ENCODE measurements around the gene TCOF1.

The TCOF1 gene

DNA sequence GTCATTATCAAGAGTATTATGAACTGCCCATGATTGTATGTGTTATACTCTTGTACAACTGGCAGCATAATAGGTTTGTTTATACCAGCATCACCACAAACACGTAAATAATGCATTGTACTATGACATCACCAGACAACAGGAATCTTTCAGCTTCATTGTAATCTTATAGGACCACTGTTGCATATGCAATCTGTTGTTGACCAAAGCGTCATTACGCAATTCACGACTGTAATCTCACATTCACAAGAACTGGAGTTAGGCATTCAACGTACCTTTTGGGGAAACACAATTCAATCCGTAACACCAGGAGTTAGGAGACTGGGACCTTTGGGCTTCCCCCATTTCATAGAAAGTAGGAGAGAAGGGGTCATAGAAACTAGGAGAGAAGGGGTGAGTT lies 34.4 kb upstream of the TCOF1 start:
- DNase-seq: no peak

DNA sequence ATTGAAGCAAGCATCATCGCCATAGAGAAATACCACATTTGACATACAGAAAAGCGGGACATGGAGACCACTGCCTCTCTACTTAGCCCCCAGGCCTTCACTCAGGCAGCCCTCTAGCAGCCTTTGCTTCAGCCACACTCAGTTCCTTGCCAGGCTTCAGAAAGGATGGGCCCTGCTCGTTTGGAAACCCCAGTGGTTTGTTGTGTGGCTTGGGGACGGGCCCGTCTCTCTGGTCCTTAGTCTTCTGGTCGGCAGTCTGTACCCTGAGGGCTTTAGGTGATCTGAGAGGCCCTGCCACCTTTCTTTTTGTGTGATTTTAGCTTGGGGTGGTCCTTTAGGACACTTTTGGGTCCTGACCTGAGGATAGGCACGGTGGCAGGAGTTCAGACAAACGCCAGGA lies 33.7 kb upstream of the TCOF1 start:
- no peak for DNase-seq

DNA sequence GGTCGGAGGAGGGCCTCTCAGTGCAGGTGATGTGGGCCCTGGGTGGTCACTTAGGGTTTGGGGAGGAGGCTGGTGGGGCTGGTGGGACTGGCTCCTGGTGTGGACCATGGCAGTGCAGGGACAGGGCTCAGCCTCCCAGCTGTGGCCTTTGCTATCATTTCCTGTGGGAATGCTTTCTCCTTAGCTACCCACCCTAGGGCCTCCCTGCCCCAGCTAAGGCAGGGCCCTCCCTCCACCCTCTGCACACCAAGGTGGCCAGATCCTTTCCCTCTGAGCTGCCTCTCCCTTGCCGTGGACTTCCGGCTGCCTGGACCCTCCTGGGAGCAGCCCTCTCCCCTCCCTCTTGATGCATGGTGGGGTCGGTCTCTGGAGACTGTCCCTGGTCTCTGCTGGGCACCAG lies 32.1 kb upstream of the TCOF1 start:
- DNase-seq: no peak

DNA sequence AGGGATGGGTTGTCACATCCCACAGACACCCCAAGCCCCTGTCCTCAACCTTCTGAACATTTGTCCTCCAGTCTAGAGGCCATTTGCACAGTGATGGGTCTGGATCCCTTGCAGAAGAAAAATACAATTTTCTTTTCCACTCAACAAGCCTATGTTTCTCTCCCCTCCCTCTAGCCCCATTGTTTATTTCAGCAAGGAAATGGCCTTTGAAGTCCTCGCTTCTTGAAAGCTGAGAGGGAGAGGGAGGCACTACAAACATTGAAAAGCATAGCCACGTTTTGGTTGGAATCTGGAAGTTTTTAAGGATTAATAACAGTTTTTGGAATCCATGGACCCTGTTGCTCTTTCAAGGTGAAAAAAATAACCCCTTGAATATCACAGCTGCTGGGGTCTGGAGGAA lies 30.8 kb upstream of the TCOF1 start:
- no peak for DNase-seq

DNA sequence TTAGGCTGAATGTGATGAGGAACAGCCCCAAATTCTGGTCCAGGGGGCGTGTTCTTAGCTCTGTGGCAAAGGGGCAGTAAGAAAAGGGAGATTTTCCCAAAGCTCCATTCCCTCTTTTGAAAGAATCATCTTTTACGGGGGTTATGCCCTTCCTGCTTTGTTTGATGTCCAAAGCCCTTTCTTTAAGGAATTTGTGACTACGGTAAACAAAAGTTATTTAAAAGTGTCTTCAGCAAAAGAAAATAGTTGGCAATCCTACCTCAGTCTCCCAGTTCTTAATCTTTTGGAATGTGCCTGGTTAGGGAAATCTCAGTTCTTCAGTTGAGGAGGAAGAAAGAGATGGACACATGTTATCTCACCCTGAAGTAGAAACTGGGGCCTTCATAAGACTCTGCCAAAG lies 30.4 kb upstream of the TCOF1 start:
- DNase-seq: no peak

DNA sequence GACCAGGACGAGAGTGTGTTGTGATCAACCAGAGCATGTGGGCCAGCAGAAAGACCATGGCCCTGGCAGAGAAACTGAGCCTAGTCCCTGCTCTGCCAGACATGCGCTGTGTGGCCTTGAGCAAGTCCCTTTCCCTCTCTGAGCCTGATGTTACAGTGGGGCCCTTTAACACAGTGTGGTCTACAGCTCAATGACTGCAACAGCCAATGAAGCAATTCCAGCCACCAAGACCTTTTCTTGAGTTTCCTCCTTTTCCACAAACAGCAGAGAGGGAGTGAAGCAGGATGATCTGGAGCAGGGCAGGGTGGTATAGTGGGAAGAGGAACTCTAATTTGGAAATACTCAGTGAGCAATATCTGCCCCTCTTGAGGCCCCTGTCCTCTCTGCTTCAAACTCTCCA lies 29.0 kb upstream of the TCOF1 start:
- DNase-seq: no peak

DNA sequence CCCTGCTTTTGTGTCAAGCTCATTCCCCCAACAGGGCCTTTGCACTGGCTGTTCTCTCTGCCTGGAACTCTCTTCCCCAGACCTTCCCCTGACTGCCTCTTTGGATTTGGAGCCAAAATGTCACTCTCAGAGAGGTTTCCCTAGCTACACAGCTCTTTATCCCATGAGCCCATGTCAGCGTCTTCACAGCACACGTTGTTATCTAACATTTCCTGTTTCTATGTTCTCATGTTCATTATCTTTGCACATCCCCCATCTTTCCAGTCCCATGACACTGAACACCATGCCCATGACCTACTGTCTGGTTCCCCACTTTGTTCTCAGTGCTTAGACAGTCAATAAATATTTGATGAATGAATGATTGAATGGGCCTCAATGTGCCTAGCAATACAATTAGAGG lies 28.5 kb upstream of the TCOF1 start:
- DNase-seq: no peak

DNA sequence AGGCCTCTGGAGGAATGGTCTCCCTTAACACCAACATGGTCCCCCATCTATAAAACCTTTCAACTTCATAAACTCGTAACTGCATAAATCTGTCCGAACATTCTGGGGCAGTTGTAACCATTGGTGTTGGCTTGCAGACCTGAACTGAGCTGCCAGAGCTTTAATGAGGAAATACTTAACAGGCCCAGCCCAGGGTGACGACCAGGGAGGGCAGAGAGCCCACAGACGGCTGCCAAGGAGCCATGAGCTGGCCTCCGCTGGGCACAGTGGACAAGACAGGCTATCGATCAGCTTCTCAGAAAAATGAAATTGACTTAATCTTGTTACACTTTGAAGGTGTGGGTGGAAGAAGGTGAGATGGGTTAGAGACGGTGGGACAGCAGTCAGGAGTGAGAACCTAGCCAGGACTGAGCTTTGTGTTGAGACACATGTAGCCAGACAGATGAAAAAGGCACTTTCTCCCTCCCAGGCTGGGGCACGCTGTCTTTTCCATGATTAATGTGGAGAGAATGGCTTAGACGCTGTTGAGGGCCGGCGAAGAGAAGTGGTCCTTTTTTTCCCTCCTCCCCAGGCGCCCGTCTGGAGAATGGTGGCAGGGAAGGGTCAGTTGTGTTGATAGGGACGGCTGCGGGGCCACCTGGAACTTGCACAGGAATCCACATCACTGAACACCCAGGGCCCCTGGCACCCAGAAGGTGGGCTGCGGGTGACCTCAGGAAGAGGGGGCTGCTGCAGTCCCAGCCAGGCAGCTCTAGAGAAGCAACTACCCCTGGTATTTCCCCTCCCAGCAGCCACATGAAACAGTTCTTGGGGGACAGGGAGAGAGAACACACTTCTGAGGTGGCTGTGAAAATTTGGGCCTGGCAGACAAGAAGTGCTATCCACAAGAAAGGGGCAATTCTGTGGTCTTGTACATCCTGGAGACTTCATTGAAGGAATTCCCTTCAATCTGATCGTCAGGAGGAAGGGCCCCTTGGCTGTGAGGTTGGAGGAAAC lies 27.3 kb upstream of the TCOF1 start:
- no peak for DNase-seq

DNA sequence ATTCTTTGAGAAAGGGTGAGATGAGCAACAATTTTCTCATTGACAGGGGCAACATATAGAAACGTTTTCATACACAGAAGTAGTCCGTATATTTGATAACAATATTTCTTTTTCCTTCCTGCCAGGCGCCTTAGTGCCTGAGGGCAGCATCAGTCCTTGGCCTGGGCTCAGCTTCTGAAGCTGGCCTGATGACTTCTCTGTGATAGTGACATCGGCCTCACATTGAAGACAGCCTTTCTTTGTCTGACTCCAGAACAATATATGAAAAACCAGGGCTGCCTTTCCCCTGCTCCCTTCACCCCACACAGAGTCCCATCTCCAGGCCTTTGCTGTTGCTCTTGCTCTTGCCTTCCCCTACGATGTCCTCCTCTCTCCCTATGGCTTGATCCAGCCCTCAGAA lies 24.1 kb upstream of the TCOF1 start:
- no peak for DNase-seq

DNA sequence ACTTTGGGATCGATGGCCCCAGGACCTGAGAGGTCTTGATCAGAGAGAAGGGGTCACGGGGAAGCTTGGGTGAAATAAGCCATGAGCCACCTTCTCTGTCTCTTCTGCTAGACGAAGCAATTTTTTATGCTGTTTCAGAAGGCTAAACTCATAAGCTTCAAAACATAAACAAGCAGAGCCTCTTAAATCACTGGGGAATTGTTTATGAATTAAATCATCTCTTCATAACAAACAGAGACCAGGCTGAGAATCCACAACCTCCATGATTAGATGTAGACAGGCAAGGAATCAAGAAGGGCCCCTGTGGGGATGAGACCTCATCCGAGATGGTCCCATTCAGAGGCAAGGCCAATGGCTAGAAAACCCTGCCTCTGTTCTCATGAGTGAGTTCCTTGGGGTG lies 21.7 kb upstream of the TCOF1 start:
- DNase-seq: no peak

DNA sequence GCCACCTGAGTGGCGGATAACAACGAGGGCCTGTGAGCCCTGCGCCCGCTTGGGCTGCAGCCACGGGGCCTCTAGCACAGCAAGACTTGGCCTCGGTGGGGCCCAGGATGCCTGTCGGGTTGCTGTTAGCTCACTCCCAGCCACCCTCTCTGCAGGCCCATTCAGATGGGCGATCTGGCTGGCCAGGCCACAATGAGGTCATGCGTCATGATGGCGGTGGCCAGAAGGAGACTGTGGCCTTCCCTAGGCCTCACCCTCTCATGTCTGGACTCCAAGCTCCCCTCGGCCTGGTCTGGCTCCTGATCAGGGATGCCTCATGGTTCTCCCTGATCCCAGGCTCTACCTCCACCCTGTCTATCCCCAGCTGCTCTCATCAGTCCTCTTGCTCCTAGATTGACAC lies 19.0 kb upstream of the TCOF1 start:
- DNase-seq: no peak

DNA sequence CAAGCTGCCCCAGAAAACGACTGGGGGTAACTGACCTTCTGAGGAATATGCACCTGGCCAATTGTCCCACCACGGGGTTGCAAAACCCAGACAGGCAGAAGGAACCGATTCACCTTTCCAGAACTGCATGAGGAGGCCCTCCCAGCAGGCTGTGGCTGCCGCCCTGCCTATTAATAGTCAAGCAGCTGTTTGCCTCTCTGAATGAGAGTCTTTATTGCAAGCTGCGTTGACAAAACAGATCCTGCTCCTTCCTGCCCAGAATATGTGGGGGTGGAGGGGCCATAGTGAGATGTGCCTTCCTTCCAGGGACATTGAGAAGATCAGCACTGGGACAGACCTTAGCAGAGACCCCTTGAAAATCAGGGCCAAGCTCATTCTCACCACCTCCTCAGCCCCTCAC lies 18.3 kb upstream of the TCOF1 start:
- DNase-seq: no peak

DNA sequence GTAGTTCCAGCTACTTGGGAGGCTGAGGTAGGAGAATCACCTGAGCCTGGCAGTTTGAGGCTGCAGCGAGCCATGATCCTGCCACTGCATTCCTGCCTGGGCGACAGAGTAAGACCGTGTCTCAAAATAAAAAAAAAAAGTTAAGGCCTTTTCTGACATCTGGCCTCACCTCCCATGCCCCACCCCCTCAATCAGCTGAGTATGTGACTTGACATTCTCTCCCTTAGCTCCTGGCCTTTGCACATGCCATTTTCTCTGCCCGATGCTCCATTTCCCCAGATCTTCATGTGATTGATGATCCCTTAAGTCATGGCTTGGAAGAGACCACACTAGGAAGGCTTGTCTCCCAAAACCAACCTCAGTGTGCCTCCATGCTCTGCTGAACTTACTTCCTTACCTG lies 17.7 kb upstream of the TCOF1 start:
- no peak for DNase-seq

DNA sequence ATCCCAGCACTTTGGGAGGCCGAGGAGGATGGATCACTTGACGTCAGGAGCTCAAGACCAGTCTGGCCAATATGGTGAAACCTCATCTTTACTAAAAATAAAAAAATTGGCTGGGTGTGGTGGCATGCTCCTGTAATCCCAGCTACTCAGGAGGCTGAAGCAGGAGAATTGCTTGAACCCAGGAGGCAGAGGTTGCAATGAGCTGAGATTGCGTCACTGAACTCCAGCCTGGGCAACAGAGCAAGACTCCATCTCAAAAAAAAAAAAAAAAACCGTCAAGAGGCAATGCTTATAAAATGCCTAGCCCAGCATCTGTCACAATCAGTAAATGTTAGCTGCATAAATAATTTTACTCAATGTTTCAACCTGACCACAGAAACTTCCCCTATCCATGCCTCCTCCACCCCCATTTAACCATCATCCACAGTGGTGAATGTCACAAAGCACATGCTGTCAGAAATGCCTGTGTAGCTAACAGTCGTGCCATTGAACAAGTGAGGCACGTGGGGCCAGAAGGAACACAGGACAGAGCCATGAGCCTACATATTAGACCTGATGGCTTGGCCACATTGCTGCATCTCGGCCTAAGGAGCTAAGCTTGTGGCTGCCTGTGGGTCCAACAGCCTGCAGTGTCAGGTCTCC lies 16.8 kb upstream of the TCOF1 start:
- no peak for DNase-seq

DNA sequence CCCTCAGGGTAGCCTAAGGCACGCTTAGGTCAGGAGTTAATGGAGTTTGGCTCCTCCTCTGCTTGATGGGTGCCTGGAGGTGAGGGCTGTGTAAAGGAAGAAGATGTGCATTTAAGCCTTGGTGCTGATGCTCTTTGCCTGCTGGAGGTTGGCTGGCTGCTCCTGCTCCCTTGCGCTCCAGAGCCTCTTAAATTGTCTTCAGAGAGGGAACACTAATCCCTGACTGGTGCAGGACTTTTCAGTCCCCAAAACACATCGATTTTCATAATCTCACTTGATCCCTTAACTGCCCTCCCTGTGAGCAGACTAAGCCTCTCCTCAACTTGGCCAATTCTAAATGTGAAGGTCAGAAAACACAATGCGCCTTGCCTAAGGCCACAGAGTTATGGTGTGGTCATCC lies 16.2 kb upstream of the TCOF1 start:
- no peak for DNase-seq

DNA sequence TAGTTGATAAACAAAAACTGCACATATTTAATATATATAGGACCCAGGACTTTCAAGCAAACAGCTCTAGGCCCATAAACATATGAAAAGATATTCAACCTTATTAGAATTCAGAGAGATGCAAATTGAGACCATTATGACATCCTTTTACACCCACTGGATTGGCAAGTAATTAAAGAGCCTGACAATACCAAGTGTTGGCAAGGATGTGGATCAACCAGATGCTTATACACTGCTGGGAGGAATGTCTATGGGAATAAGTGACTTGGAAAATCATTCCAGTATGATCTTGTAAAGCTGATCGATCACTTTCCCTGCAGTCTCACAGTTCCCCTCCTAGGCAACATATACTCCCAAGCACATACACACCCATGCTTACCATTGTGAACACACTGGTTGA lies 15.5 kb upstream of the TCOF1 start:
- DNase-seq: no peak

DNA sequence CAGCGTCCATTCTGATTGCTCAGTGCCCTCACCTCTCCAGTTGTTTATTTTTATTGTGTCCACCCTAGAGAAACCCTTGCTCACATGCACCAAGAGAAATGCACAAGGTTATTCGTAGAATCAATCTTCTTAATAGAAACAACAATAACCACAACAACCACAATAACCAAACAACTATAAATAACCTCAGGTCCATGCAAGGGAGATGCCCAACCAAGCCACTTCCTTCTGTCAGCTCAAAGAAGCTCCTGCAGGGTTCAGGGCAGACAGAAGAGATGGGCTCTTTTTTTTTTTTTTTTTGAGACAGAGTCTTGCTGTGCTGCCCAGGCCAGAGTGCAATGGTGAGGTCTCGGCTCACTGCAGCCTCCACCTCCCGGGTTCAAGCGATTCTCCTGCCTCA lies 14.9 kb upstream of the TCOF1 start:
- no peak for DNase-seq

DNA sequence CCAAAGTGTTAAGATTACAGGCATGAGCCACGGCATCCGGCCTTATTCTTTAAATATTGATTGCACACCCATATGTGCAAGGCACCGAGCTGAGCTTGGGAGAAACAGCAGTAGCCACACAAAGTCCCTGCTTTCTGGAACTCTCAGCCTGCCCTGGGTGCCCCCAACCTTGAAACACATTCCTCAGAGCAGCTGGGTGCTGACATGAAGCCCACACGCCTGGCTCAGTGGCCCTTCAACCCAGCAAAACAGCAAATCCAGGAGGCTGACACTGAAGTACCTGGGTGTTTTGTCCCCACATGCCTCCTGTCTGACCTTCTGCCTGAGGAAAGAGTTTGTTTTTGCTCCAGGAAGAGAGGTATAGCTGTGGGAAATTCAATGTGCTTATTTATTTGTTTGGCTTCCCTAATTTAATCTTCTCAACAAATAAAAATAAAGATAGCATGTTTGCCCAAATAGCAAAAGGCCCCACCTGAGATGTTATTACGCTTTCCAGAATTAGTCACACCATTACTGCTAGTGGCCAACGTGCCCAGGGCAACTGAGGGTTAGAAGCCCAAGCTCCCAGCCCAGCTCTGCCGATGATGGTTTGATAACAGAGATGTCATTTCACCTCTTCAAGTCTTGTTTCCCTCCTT lies 13.4 kb upstream of the TCOF1 start:
- no peak for DNase-seq

DNA sequence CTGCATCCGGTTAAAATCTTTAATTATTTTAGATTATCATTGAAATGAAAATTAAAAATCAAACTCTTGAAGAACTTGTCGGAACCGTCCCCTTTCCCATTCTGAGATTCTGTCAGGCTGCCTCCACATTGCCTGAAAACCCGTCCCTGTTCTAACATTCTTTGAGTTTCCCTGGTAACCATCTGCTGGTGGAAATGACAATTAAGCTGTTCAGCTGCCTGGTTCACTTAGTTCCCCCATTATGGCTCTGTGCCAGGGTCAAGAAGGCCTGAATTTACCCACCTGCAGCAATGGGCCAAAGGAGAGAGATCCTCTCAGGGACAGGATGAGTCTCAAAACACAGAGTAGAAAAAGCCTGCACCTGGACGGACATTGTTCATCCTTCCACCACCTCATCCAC lies 11.8 kb upstream of the TCOF1 start:
- no peak for DNase-seq

DNA sequence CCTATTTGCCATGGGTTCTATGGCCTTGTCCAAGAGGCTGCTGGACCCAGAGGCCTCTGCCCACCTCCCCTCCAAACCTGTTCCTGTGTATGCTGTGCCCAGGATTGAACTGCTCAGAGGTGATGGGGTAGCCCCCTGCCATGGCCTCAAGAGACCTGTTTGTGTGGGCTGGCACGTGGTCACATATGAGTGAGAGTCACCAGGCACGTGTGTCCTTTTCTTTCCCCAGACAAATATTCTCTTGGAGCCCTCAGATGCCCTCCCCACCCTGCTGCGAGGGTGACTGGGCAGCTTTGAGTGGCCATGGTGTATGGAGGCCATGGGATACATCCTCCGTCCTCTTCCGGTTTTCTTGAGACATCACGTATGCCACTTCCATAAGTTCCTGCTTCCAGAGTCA lies 10.9 kb upstream of the TCOF1 start:
- no peak for DNase-seq

DNA sequence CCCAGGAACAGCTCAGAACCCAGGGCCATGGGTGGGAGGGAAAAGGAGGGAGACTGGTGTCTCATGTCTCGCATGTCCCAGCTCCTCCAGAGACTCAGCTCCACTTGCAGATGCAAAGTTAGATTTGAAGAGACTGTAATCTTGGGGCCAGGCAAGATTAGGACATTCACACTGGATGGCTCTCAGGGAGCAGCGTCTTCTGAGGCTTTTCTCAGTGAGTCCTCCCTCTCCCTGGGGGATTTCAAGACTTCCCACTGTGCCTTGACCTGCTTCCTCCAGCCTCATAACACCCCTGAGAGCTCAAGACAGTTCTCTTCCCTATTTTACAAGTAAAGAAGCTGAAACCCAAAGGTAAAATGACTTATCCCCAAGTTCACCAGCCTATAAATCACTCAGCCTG lies 10.5 kb upstream of the TCOF1 start:
- DNase-seq: no peak

DNA sequence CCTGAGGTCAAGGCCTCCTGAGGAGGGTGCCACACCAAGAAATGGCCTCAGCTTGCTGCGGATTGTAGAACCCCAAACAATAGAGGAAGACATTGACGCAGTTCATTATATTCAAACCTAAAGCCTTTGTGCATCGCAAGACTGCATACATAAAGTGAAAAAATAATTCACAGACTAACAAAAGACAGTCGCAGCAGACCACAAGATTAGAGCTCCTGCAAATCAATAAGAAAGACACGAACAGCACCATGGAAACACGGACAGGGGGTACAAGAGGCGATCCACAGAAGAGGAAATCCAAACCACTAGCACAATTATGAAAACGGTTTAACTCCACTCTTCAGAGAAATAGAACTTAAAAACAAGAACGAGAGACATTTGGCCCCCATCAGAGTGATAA lies 10.0 kb upstream of the TCOF1 start:
- DNase-seq: no peak

DNA sequence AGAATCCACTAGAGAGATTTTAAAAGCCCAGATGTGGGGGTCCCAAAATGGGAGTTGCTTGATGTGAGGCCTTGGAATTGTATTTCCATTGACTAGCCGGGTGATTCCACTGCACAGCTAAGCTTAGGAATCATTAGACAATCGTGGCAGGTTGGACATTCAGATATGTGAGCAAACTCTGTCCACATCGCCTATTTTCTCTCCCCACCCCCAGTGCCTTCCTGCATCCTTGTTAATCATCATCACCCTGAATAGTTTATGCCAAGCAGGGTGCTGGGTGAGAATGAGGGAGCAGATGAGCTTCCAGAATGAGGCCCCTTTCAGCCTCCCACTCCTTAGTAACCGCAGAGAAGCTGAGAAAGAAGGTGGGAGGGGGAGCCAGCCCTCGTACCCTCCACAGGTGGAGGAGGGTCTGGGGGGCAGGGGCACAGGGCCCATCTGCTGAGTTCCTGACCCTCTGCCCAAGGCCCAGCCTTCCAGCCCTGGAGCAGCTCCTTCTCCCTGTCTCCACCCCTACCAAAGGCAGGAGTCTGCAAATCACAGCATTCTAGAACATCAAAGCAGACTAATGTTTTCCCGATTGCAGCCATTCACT lies 7.7 kb upstream of the TCOF1 start:
- no peak for DNase-seq

Data from CD4-positive, alpha-beta T cell treated with Interleukin-15 for 1 hour (primary cell).